ENCODE results near the gene LTA4H.

GRCh38 chr12:96063046-96063445 is 27.7 kb upstream of the LTA4H start:
- TF ChIP-seq POLR2A (IDR thresholded peaks at IDR 0.05) (no peak), CTCF (IDR thresholded peaks at IDR 0.05) (peak in 1 of 7 experiments; percentile 4)
